Mesendoderm (in vitro differentiated cells): ENCODE measurements around the gene ZNF586.
"Not testable (repeated sequence)": the region's sequence is repeated elsewhere in the genome, so short reads cannot be mapped to it uniquely, and the experiment has no call there.

ENCODE experiments used
- DNase-seq: peaks from one replicate; pipeline ENCODE4 v3.0.0; 2013
- H2AK5ac ChIP-seq: 2 replicates; pipeline ENCODE4 v1.6.1; 2013; ENCODE audit warnings: low read length, inconsistent platforms
- H2BK120ac ChIP-seq: 2 replicates; pipeline ENCODE4 v1.6.1; 2013; ENCODE audit warnings: low read depth, mild to moderate bottlenecking, low read length, moderate library complexity, mixed read lengths
- H2BK15ac ChIP-seq: replicated peaks from 2 replicates; pipeline ENCODE4 v1.6.1; 2013; ENCODE audit warnings: low read depth, mild to moderate bottlenecking, moderate library complexity
- H2BK5ac ChIP-seq: 2 replicates; pipeline ENCODE4 v1.6.1; 2013; ENCODE audit warnings: low read length, inconsistent platforms
- H3K18ac ChIP-seq: 2 replicates; pipeline ENCODE4 v1.6.1; 2013; ENCODE audit warnings: mild to moderate bottlenecking, low read length, mixed read lengths
- H3K23ac ChIP-seq: one replicate; pipeline ENCODE4 v1.6.1; 2013; ENCODE audit warnings: low read length
- H3K27ac ChIP-seq: 2 replicates; pipeline ENCODE4 v1.5.1; 2013; ENCODE audit warnings: low read depth, mild to moderate bottlenecking, inconsistent platforms, low read length, moderate library complexity
- H3K27me3 ChIP-seq: 2 replicates; pipeline ENCODE4 v1.6.1; 2013; ENCODE audit warnings: low read length, control low read depth, mild to moderate bottlenecking, inconsistent platforms; ENCODE audit not compliant: insufficient read depth, poor library complexity
- H3K36me3 ChIP-seq: 2 replicates; pipeline ENCODE4 v1.6.1; 2013; ENCODE audit warnings: low read length, inconsistent platforms; ENCODE audit not compliant: control insufficient read depth, insufficient read depth
- H3K4ac ChIP-seq: one replicate; pipeline ENCODE4 v1.6.1; 2013; ENCODE audit warnings: low read depth, mild to moderate bottlenecking, low read length, moderate library complexity
- H3K4me1 ChIP-seq: 2 replicates; pipeline ENCODE4 v1.6.1; 2013; ENCODE audit warnings: low read depth, low read length, inconsistent platforms; ENCODE audit not compliant: control insufficient read depth
- H3K4me2 ChIP-seq: 2 replicates; pipeline ENCODE4 v1.6.1; 2013; ENCODE audit warnings: low read length
- H3K4me3 ChIP-seq: 2 replicates; pipeline ENCODE4 v1.5.1; 2013; ENCODE audit warnings: mild to moderate bottlenecking, low read length
- H3K56ac ChIP-seq: one replicate; pipeline ENCODE4 v1.6.1; 2013; ENCODE audit warnings: low read length
- H3K79me1 ChIP-seq: 2 replicates; pipeline ENCODE4 v1.6.1; 2013; ENCODE audit warnings: low read length, inconsistent platforms
- H3K79me2 ChIP-seq: 2 replicates; pipeline ENCODE4 v1.6.1; 2013; ENCODE audit warnings: mild to moderate bottlenecking, low read length; ENCODE audit not compliant: control insufficient read depth, insufficient read depth
- H3K9ac ChIP-seq: 2 replicates; pipeline ENCODE4 v1.6.1; 2013; ENCODE audit warnings: low read length, inconsistent platforms
- H4K5ac ChIP-seq: one replicate; pipeline ENCODE4 v1.6.1; 2013; ENCODE audit warnings: low read length
- H4K8ac ChIP-seq: one replicate; pipeline ENCODE4 v1.6.1; 2013; ENCODE audit warnings: low read depth, mild to moderate bottlenecking, control low read depth, low read length, moderate library complexity
- WGBS: extraction: QIAGEN DNeasy Blood & Tissue Kit; methylation state at CpG from one replicate; pipeline ENCODE4 v1.1.7; 2013; ENCODE audit warnings: low lambda C conversion rate, missing lambda C conversion rate; ENCODE audit not compliant: insufficient coverage; ENCODE audit errors: extremely low coverage; 5-methylcytosine and 5-hydroxymethylcytosine counted together

ZNF586 gene

GRCh38 chr19:57779220-57779845, 9.9 kb downstream of the ZNF586 start:
- Histone ChIP-seq H3K18ac (no peak overlapping the region), H3K56ac (no peak overlapping the region), H4K8ac (no peak overlapping the region), H2BK5ac (no peak overlapping the region), H2AK5ac (no peak overlapping the region), H4K5ac (no peak overlapping the region), H3K79me1 (peaks cover 15% of the 10 kb centered on the region), H3K36me3 (peaks cover 7% of the 10 kb centered on the region), H2BK15ac (no peak overlapping the region), H3K27me3 (no peaks in the 10 kb centered on the region), H2BK120ac (no peak overlapping the region), H3K9ac (no peak overlapping the region), H3K4me1 (no peaks in the 10 kb centered on the region), H3K4ac (no peak overlapping the region), H3K23ac (no peak overlapping the region), H3K79me2 (peaks cover 33% of the 10 kb centered on the region), H3K27ac (no peak overlapping the region), H3K4me3 (no peak overlapping the region), H3K4me2 (no peak overlapping the region)
- WGBS, result no CpG with 5 or more reads among the region's 10 CpGs
- DNase-seq, result no peak

- H3K9ac ChIP-seq, result no peak overlapping the region
- H3K79me2 ChIP-seq, result no peaks in the 10 kb centered on the region
- H3K36me3 ChIP-seq, result peaks cover 3% of the 10 kb centered on the region
- H2BK120ac ChIP-seq, result no peak overlapping the region
- no peak overlapping the region for H2AK5ac ChIP-seq
- no peak overlapping the region for H2BK15ac ChIP-seq
- H3K79me1 ChIP-seq, result peaks cover 7% of the 10 kb centered on the region
- H3K27me3 ChIP-seq, result no peaks in the 10 kb centered on the region
- H3K4ac ChIP-seq, result no peak overlapping the region
- no CpG with 5 or more reads among the region's 38 CpGs for WGBS
- H3K27ac ChIP-seq, result peak overlapping the region; percentile 40
- DNase-seq, result no peak
- no peak overlapping the region for H2BK5ac ChIP-seq
- H3K4me3 ChIP-seq, result no peak overlapping the region
- H3K4me1 ChIP-seq, result no peaks in the 10 kb centered on the region
- no peak overlapping the region for H3K18ac ChIP-seq
- no peak overlapping the region for H4K5ac ChIP-seq
- no peak overlapping the region for H3K4me2 ChIP-seq
- no peak overlapping the region for H3K56ac ChIP-seq
- no peak overlapping the region for H3K23ac ChIP-seq
- H4K8ac ChIP-seq, result no peak overlapping the region
Measured at GRCh38 chr19:57786286-57786685, 16.8 kb downstream of the ZNF586 start.

GRCh38 chr19:57786906-57787305, 17.4 kb downstream of the ZNF586 start:
- WGBS, result no CpG with 5 or more reads among the region's 5 CpGs
- Histone ChIP-seq H3K56ac (no peak overlapping the region), H3K4me1 (no peaks in the 10 kb centered on the region), H3K79me2 (no peaks in the 10 kb centered on the region), H4K8ac (no peak overlapping the region), H3K4me3 (no peak overlapping the region), H3K23ac (no peak overlapping the region), H4K5ac (no peak overlapping the region), H3K79me1 (peaks cover 6% of the 10 kb centered on the region), H3K18ac (no peak overlapping the region), H3K4me2 (no peak overlapping the region), H2BK5ac (no peak overlapping the region), H3K9ac (no peak overlapping the region), H3K27me3 (no peaks in the 10 kb centered on the region), H3K27ac (no peak overlapping the region), H2AK5ac (no peak overlapping the region), H2BK15ac (no peak overlapping the region), H3K4ac (no peak overlapping the region), H3K36me3 (peaks cover 3% of the 10 kb centered on the region), H2BK120ac (no peak overlapping the region)
- DNase-seq, result peak; percentile 65

GRCh38 chr19:57788114-57788692, 18.7 kb downstream of the ZNF586 start:
- Histone ChIP-seq H2BK15ac (no peak overlapping the region), H4K5ac (no peak overlapping the region), H3K56ac (no peak overlapping the region), H3K4me1 (no peaks in the 10 kb centered on the region), H3K36me3 (peaks cover 3% of the 10 kb centered on the region), H3K18ac (no peak overlapping the region), H2AK5ac (no peak overlapping the region), H3K4ac (no peak overlapping the region), H3K4me2 (no peak overlapping the region), H2BK120ac (no peak overlapping the region), H2BK5ac (no peak overlapping the region), H3K4me3 (no peak overlapping the region), H3K27me3 (no peaks in the 10 kb centered on the region), H3K79me1 (peaks cover 6% of the 10 kb centered on the region), H3K79me2 (no peaks in the 10 kb centered on the region), H3K27ac (no peak overlapping the region), H4K8ac (no peak overlapping the region), H3K23ac (no peak overlapping the region), H3K9ac (no peak overlapping the region)
- DNase-seq, result no peak

GRCh38 chr19:57789288-57789687, 19.8 kb downstream of the ZNF586 start:
- no peak overlapping the region for H4K5ac ChIP-seq
- no peak overlapping the region for H3K23ac ChIP-seq
- no peaks in the 10 kb centered on the region for H3K79me2 ChIP-seq
- H3K27me3 ChIP-seq, result no peaks in the 10 kb centered on the region
- no peak overlapping the region for H3K4ac ChIP-seq
- no peak for DNase-seq
- H3K18ac ChIP-seq, result no peak overlapping the region
- H2BK120ac ChIP-seq, result no peak overlapping the region
- no peak overlapping the region for H2BK5ac ChIP-seq
- H2BK15ac ChIP-seq, result no peak overlapping the region
- no peak overlapping the region for H4K8ac ChIP-seq
- H3K9ac ChIP-seq, result no peak overlapping the region
- no peaks in the 10 kb centered on the region for H3K4me1 ChIP-seq
- peaks cover 6% of the 10 kb centered on the region for H3K79me1 ChIP-seq
- no peak overlapping the region for H3K4me3 ChIP-seq
- no peak overlapping the region for H3K27ac ChIP-seq
- peaks cover 3% of the 10 kb centered on the region for H3K36me3 ChIP-seq
- no peak overlapping the region for H3K56ac ChIP-seq
- no peak overlapping the region for H2AK5ac ChIP-seq
- no CpG with 5 or more reads among the region's 4 CpGs for WGBS
- no peak overlapping the region for H3K4me2 ChIP-seq

- not testable (repeated sequence) for H4K8ac ChIP-seq, H2BK15ac ChIP-seq, H3K27ac ChIP-seq, H3K4me2 ChIP-seq, H3K79me1 ChIP-seq, H3K4me3 ChIP-seq, H2AK5ac ChIP-seq, H2BK120ac ChIP-seq, H3K4me1 ChIP-seq, H3K56ac ChIP-seq, H3K36me3 ChIP-seq, H2BK5ac ChIP-seq, H3K4ac ChIP-seq, H3K9ac ChIP-seq, H3K23ac ChIP-seq, H3K18ac ChIP-seq, H3K27me3 ChIP-seq, H3K79me2 ChIP-seq, H4K5ac ChIP-seq, DNase-seq
- no CpG with 5 or more reads among the region's 1 CpG for WGBS
Measured at GRCh38 chr19:57796580-57796979, 27.1 kb downstream of the ZNF586 start.
